A549 (cell line): ENCODE results near the gene MYT1. TPM values are rescaled to one million over a fixed set of nuclear protein-coding genes. Genes with fewer than 3 reads are reported as not detected.

Experiments used
- ATAC-seq, 2 experiments: fragments of 200-7000 bp in 1 of 2; fragments of >200 bp in 1 of 2; cut with Nextera tagmentation in 1 of 2; cut with Tn5 transposase in 1 of 2; 3 replicates each; pipeline versions ENCODE4 v1.8.0 to v1.9.1; 2018 to 2020; ENCODE audit warnings: mild to moderate bottlenecking in 1 of 2, moderate library complexity in 1 of 2
- CTCF ChIA-PET: fragments of 300-600 bp; sonication (Branson Sonifier 250); formaldehyde crosslinking; extraction: SDS; loops from one replicate; lab custom pipeline; 2021; ENCODE audit warnings: antibody characterized with exemption, inconsistent platforms; lab: Yijun Ruan, JAX
- POLR2A ChIA-PET: fragments of 350-600 bp; formaldehyde crosslinking; extraction: SDS; loops from one replicate; lab custom pipeline; 2021; ENCODE audit warnings: antibody characterized with exemption, inconsistent platforms; lab: Yijun Ruan, JAX
- DNase-seq, 2 experiments: peaks; one replicate each; pipeline versions ENCODE4 v3.0.0 to v3.0.0-alpha.2; 2011 to 2016; ENCODE audit warnings: low read depth in 1 of 2, low spot score in 1 of 2
- FAIRE-seq: peaks from 2 replicates; lab custom pipeline; 2011; peaks lifted over from hg19 to GRCh38; lab: Jason Lieb, UNC
- H3K27ac ChIP-seq, 2 experiments: fragments of >200 bp; sonication (Bioruptor Twin); formaldehyde crosslinking; 3 replicates each; pipeline ENCODE4 v1.5.1; 2016 to 2017
- H3K4me1 ChIP-seq: fragments of >200 bp; sonication (Bioruptor Twin); formaldehyde crosslinking; 3 replicates; pipeline ENCODE4 v1.6.1; 2016
- H3K4me2 ChIP-seq: fragments of >200 bp; sonication (Bioruptor Twin); formaldehyde crosslinking; 3 replicates; pipeline ENCODE4 v1.6.1; 2016
- H3K4me3 ChIP-seq: fragments of >200 bp; sonication (Bioruptor Twin); formaldehyde crosslinking; 3 replicates; pipeline ENCODE4 v1.5.1; 2016
- H3K9me3 ChIP-seq: fragments of >200 bp; sonication (Bioruptor Twin); formaldehyde crosslinking; 3 replicates; pipeline ENCODE4 v1.6.1; 2016
- CBX8 ChIP-seq: fragments of 200-600 bp; sonication (generic); IDR thresholded peaks from 2 replicates; pipeline ENCODE4 v1.6.1; 2016
- CHD4 ChIP-seq: fragments of 200-600 bp; sonication (generic); IDR thresholded peaks from 2 replicates; pipeline ENCODE4 v1.6.1; 2016; ENCODE audit warnings: antibody characterized with exemption, mild to moderate bottlenecking, borderline replicate concordance
- FOXS1 ChIP-seq: fragments of 250-450 bp; sonication (Bioruptor Pico); IDR thresholded peaks from 2 replicates; pipeline ENCODE4 v1.5.0; 2020; ENCODE audit warnings: mild to moderate bottlenecking, moderate library complexity
- HDAC2 ChIP-seq: fragments of 200-600 bp; sonication (generic); IDR thresholded peaks from 2 replicates; pipeline ENCODE4 v1.6.1; 2016
- HEYL ChIP-seq: fragments of 250-450 bp; sonication (Bioruptor Pico); IDR thresholded peaks from 2 replicates; pipeline ENCODE4 v1.8.0; 2021; ENCODE audit warnings: mild to moderate bottlenecking, moderate library complexity
- JUN ChIP-seq, 2 experiments: fragments of >200 bp; sonication (Bioruptor Twin); formaldehyde crosslinking; IDR thresholded peaks; 2 replicates in 1 of 2; 3 replicates in 1 of 2; pipeline ENCODE4 v1.6.1; 2016 to 2017
- JUNB ChIP-seq: fragments of >200 bp; sonication (Bioruptor Twin); formaldehyde crosslinking; IDR thresholded peaks from 2 replicates; pipeline ENCODE4 v1.6.1; 2016
- KDM1A ChIP-seq: fragments of 200-600 bp; sonication (generic); IDR thresholded peaks from 2 replicates; pipeline ENCODE4 v1.6.1; 2016; ENCODE audit warnings: low read depth, mild to moderate bottlenecking
- KDM5A ChIP-seq: fragments of 200-600 bp; sonication (generic); IDR thresholded peaks from 2 replicates; pipeline ENCODE4 v1.6.1; 2016; ENCODE audit warnings: antibody characterized with exemption, mild to moderate bottlenecking
- MAFK ChIP-seq: fragments of 450-650 bp; IDR thresholded peaks from 2 replicates; pipeline ENCODE4 v1.6.1; 2014; ENCODE audit not compliant: partially characterized antibody
- MAZ ChIP-seq: fragments of 150-350 bp; IDR thresholded peaks from 2 replicates; pipeline ENCODE4 v1.6.1; 2014; ENCODE audit warnings: antibody characterized with exemption, low read depth, low read length, borderline replicate concordance
- MYC ChIP-seq: IDR thresholded peaks from 2 replicates; pipeline ENCODE4 v1.6.1; 2012; ENCODE audit warnings: mild to moderate bottlenecking, inconsistent platforms, low read length, improper control_type of control experiment, borderline replicate concordance
- NFE2L2 ChIP-seq: fragments of 150-350 bp; conservative IDR thresholded peaks from 2 replicates; pipeline ENCODE4 v1.6.1; 2014; ENCODE audit warnings: low read length
- PHF8 ChIP-seq: fragments of 200-600 bp; sonication (generic); IDR thresholded peaks from 2 replicates; pipeline ENCODE4 v1.6.1; 2016; ENCODE audit warnings: low read depth, mild to moderate bottlenecking, antibody characterized with exemption, moderate library complexity, borderline replicate concordance
- POLR2A ChIP-seq: IDR thresholded peaks from 2 replicates; pipeline ENCODE4 v1.6.1; 2012; ENCODE audit warnings: mild to moderate bottlenecking, low read length
- POLR2AphosphoS2 ChIP-seq: conservative IDR thresholded peaks from 2 replicates; pipeline ENCODE4 v1.6.1; 2012; ENCODE audit warnings: low read length, improper control_type of control experiment, inconsistent platforms
- RARB ChIP-seq: fragments of 250-450 bp; sonication (Bioruptor Pico); IDR thresholded peaks from 2 replicates; pipeline ENCODE4 v1.8.0; 2021; ENCODE audit warnings: mild to moderate bottlenecking, moderate library complexity
- RCOR1 ChIP-seq: fragments of 150-350 bp; IDR thresholded peaks from 2 replicates; pipeline ENCODE4 v1.6.1; 2014; ENCODE audit warnings: antibody characterized with exemption, low read length, low read depth
- RFX5 ChIP-seq: fragments of 450-650 bp; IDR thresholded peaks from 2 replicates; pipeline ENCODE4 v1.7.1; 2014; ENCODE audit warnings: antibody characterized with exemption, mild to moderate bottlenecking, moderate library complexity
- TFCP2L1 ChIP-seq: fragments of 250-450 bp; sonication (Bioruptor Pico); IDR thresholded peaks from 2 replicates; pipeline ENCODE4 v1.5.0; 2021; ENCODE audit warnings: mild to moderate bottlenecking
- ZFP36 ChIP-seq: fragments of 450-650 bp; IDR thresholded peaks from 2 replicates; pipeline ENCODE4 v1.6.1; 2014; ENCODE audit warnings: borderline replicate concordance; ENCODE audit not compliant: partially characterized antibody
- ZNF302 ChIP-seq: fragments of 250-450 bp; sonication (Bioruptor Pico); IDR thresholded peaks from 2 replicates; pipeline ENCODE4 v1.9.0; 2021; ENCODE audit warnings: inconsistent platforms, mild to moderate bottlenecking, moderate library complexity
- WGBS: methylation state at CpG from one replicate; pipeline ENCODE4 v1.1.6; 2017; ENCODE audit errors: missing lambda C conversion rate; 5-methylcytosine and 5-hydroxymethylcytosine counted together
- polyA plus RNA-seq, 4 experiments: library from polyadenylated mRNA; depleted of rRNA in 3 of 4; stranded (reverse); fragments of >200 nt; fragmentation: RNase III in 1 of 4; extraction: RNeasy Plus Mini Kit Qiagen cat#74134 plus additional on column Dnase treatment in 1 of 4; gene quantifications; 2 replicates in 3 of 4; 3 replicates in 1 of 4; pipeline ENCODE4 v1.2.3, GENCODE V29; 2011 to 2017
- TF ChIP-seq, protein P1 (sequence below): IDR thresholded peaks from 2 replicates; pipeline ENCODE4 v1.6.1; 2012

Gene MYT1
- polyA plus RNA-seq, 2 of the 4 experiments (the other 2 are of a cell fraction), result 0.21 to 0.22 TPM

- CTCF ChIA-PET, result no interaction called here
- no peak overlapping the region for H3K4me2 ChIP-seq
- POLR2A ChIA-PET, result no interaction called here
- 31% methylated on average over 15 of the region's 15 CpGs for WGBS
- DNase-seq (no peak), ATAC-seq (no peak), FAIRE-seq (no peak)
- H3K9me3 ChIP-seq, result no peaks in the 10 kb centered on the region
- no peak overlapping the region for H3K4me3 ChIP-seq
- H3K27ac ChIP-seq, result no peak overlapping the region
- TF ChIP-seq RARB (CRISPR knock-in tag) (no peak), MYC (no peak), KDM5A (no peak), KDM1A (no peak)
- TF ChIP-seq, protein P1, sequence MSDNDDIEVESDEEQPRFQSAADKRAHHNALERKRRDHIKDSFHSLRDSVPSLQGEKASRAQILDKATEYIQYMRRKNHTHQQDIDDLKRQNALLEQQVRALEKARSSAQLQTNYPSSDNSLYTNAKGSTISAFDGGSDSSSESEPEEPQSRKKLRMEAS, result no peak
- no peaks in the 10 kb centered on the region for H3K4me1 ChIP-seq
Measured at GRCh38 chr20:64210656-64211369, 46.6 kb downstream of the MYT1 start.

DNA sequence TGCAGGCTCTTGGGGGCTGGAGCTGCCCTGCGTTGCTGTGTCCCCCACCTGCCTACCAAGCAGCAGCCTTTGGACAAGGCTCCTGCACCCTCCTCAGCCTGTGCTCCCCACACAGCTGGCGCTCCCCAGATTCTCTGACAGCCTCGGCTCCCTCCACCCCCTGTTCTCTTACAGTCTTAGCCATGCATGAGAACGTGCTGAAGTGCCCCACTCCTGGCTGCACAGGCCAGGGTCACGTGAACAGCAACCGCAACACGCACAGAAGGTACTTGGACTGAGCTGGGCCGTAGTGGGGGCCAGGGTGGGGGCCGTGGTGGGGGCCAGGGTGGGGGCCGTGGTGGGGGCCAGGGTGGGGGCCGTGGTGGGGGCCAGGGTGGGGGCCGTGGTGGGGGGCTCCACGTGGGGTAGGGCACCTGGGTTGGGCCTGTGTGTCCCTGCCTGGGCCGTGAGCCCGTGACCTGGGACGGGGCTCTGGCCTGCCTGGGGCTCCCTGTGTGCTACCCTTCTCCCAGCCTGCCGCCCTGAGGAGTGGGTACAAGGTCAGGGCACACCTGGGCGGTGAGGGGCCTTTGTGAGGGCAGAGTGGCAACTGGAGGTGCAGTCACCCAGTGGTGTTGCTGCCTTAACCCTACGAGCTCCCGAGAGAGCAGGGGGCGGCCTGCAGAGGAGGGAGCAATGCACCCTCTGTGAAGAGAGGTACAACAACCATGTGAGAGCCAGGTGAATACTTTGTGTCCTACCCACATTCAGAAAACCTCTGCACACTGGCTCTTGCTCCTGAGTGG, 47.8 kb downstream of the MYT1 start:
- TF ChIP-seq KDM1A (no peak), PHF8 (no peak), RFX5 (no peak), ZFP36 (no peak), CHD4 (no peak), JUN (IDR thresholded peaks at IDR 0.05) (no peak), HEYL (CRISPR knock-in tag) (no peak)
- TF ChIP-seq, protein P1, result no peak
- H3K4me2 ChIP-seq, result no peak overlapping the region
- H3K9me3 ChIP-seq, result no peaks in the 10 kb centered on the region
- H3K4me1 ChIP-seq, result no peaks in the 10 kb centered on the region
- WGBS, result 45% methylated on average over 8 of the region's 21 CpGs
- FAIRE-seq (no peak), DNase-seq (no peak), ATAC-seq (no peak)
- ChIA-PET CTCF (interaction anchor here (1.0 kb wide), 1 partner anchor 13 kb away, joined by 3 read pairs; no protein-coding TSS in a partner anchor), POLR2A (no interaction called here)
- no peak overlapping the region for H3K27ac ChIP-seq
- no peak overlapping the region for H3K4me3 ChIP-seq

DNA sequence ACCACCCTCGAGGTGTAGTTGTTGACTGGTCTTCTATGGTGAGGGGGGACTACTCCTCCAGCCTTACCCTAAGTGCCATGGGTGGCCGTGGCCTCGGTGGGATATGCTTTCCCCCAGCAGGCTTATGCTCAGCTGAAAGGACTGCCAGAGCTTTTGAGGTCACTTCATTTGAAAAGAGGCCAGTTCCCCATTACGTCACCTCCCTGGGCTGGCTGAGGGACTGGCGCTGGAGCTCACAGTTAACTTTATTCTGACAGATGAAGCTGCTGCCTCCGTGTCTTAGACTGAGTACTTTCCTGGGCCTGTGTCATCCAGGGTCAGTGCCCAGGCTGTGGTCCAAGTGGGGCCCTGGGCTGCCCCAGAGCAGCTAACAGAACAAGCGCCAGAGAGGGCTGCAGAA, 48.5 kb downstream of the MYT1 start:
- TF ChIP-seq FOXS1 (CRISPR knock-in tag) (no peak), CBX8 (no peak)
- WGBS, result 49% methylated on average over 7 of the region's 7 CpGs
- ChIA-PET POLR2A (no interaction called here), CTCF (interaction anchor here (1.0 kb wide), 1 partner anchor 12 kb away, joined by 3 read pairs; no protein-coding TSS in a partner anchor)
- Histone ChIP-seq H3K4me1 (no peaks in the 10 kb centered on the region), H3K4me3 (no peak overlapping the region), H3K9me3 (no peaks in the 10 kb centered on the region), H3K4me2 (no peak overlapping the region), H3K27ac (no peak overlapping the region)
- FAIRE-seq (no peak), DNase-seq (no peak), ATAC-seq (no peak)

DNA sequence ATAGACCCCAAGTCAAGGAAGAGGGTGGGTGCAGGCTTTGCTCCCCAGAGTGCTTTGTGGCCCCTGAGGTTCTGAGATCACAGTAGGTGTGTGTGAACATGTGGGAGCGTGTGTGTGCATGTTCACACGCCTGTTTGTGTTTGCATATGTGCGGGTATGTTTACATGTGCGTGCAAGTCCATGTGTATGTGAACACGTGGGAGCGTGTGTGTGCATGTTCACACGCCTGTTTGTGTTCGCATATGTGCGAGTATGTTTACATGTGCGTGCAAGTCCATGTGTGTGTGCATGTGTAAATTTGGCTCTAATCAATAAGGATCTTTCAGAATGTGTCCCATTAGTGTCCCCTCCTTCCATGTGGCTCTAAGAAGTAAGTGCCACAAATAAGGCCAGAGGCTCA, 49.9 kb downstream of the MYT1 start:
- FAIRE-seq (no peak), ATAC-seq (no peak), DNase-seq (no peak)
- WGBS, result 63% methylated on average over 10 of the region's 10 CpGs
- no peak overlapping the region for H3K4me2 ChIP-seq
- ChIA-PET CTCF (interaction anchor here (1.4 kb wide), 1 partner anchor 10 kb away, joined by 4 read pairs; no protein-coding TSS in a partner anchor), POLR2A (no interaction called here)
- no peaks in the 10 kb centered on the region for H3K9me3 ChIP-seq
- no peak overlapping the region for H3K27ac ChIP-seq
- TF ChIP-seq HDAC2 (no peak), TFCP2L1 (CRISPR knock-in tag) (no peak), RCOR1 (no peak), NFE2L2 (no peak), MAFK (no peak), ZFP36 (no peak), PHF8 (no peak), HEYL (CRISPR knock-in tag) (no peak), JUNB (no peak), POLR2AphosphoS2 (no peak), MAZ (no peak), ZNF302 (CRISPR knock-in tag) (no peak), POLR2A (no peak)
- TF ChIP-seq, protein P1, result no peak
- no peak overlapping the region for H3K4me3 ChIP-seq
- H3K4me1 ChIP-seq, result no peaks in the 10 kb centered on the region
